Adrenal gland (tissue), 5 donors: Measurements from ENCODE around the gene FBRS.

Experiments
- POLR2A ChIP-seq, 2 donors: fragments of 450-650 bp; IDR thresholded peaks; one replicate each; pipeline ENCODE4 v1.6.1; 2017; ENCODE audit warnings: antibody characterized with exemption in 2 of 2, mild to moderate bottlenecking in 2 of 2, moderate library complexity in 1 of 2
- TF ChIP-seq, protein P1 (sequence below), 6 experiments: fragments of 450-650 bp in 4 of 6; fragments of 200-600 bp in 2 of 6; sonication (generic) in 1 of 6; IDR thresholded peaks; 1 replicate in 5 of 6; 2 replicates in 1 of 6; pipeline versions ENCODE4 v1.5.1 to v1.8.0; 2016 to 2021; ENCODE audit warnings: antibody characterized with exemption in 6 of 6, mild to moderate bottlenecking in 2 of 6, moderate library complexity in 1 of 6
- donor health status: DM: no; HTN: no; CAD: no.

DNA sequence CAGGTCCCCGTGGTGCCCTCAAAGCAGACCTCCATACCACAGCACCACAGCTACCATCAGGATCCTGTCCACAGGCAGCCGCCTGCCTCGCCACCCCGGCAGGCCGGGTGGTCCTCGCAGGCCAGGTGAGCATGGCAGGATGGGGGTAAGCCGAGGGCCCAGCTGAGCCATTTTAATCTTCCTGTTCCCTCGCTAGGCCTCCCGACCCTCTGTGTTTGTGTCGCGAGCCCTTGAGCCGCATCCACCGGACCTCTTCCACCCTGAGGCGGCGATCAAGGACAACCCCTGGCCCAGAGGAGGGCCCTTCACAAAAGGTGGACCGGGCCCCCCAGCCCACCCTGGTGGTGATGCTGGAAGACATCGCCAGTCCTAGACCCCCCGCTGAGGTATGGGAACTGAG, 5.5 kb upstream of the FBRS start:
- TF ChIP-seq, protein P1, sequence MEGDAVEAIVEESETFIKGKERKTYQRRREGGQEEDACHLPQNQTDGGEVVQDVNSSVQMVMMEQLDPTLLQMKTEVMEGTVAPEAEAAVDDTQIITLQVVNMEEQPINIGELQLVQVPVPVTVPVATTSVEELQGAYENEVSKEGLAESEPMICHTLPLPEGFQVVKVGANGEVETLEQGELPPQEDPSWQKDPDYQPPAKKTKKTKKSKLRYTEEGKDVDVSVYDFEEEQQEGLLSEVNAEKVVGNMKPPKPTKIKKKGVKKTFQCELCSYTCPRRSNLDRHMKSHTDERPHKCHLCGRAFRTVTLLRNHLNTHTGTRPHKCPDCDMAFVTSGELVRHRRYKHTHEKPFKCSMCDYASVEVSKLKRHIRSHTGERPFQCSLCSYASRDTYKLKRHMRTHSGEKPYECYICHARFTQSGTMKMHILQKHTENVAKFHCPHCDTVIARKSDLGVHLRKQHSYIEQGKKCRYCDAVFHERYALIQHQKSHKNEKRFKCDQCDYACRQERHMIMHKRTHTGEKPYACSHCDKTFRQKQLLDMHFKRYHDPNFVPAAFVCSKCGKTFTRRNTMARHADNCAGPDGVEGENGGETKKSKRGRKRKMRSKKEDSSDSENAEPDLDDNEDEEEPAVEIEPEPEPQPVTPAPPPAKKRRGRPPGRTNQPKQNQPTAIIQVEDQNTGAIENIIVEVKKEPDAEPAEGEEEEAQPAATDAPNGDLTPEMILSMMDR (IDR thresholded peaks at IDR 0.05): no peak
- no peak for TF ChIP-seq POLR2A (IDR thresholded peaks at IDR 0.05)
